Posterior cingulate gyrus (tissue), 11 donors: Measurements from ENCODE around the gene FBRSL1.
"Not testable (repeated sequence)": the region's sequence is repeated elsewhere in the genome, so short reads cannot be mapped to it uniquely, and the experiment has no call there.

ENCODE experiments used
- DNase-seq, 10 donors: peaks; one replicate each; pipeline versions ENCODE4 v3.0.0 to v3.0.0-alpha.2; 2020 to 2021; ENCODE audit warnings: mixed read lengths in 3 of 10
- intact Hi-C: fragments of 100-400 bp; cut with DNase I; formaldehyde crosslinking; loops from one replicate; pipeline ENCODE4 v1.15.1; 2023

Gene FBRSL1

GRCh38 chr12:132532711-132533583, 43.0 kb downstream of the FBRSL1 start:
- intact Hi-C loops, DNase-seq: not testable (repeated sequence)

DNA sequence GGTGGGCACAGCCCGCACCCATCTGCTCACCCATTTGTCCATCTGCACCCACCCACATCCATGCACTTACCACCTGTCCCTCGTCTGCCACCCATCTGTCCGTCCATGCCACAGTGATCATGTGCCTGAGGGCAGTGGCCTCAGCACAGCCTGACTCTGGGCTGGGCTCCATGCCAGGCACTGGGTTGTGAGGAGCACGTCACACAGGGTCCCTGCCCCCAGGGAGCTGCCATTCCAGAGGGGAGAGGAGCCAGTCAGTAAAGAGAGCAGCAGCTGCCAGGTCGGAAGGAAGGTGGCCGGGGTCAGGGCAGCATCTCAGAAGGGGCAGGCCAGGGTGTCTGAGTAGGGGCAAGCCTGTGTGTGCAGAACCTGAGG, 43.6 kb downstream of the FBRSL1 start:
- intact Hi-C loops = no loop called here

GRCh38 chr12:132534076-132534475, 44.1 kb downstream of the FBRSL1 start:
- DNase-seq = no peak
- intact Hi-C loops = no loop called here

More for the DNA sequence above, 43.6 kb downstream of the FBRSL1 start:
- DNase-seq = no peak

DNA sequence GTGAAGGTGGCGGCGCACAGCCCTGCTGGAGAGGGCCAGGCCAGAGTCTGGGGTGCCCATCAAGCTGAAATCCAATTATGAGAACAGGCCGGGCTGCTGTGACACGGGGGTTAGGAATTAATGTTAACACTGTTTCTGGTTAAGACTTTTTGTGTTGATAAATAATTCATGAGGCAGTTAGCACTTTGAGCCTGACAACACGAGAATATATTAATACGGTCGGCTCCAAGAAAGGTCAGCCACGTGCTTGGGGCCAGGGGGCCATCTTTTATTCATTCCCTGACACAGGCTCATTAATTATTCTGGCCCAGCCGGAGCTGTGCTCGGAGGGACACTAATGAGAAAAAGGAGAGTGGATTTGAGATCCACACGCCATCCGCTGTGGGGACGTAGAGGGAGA, 45.1 kb downstream of the FBRSL1 start:
- no peak for DNase-seq
- intact Hi-C loops = no loop called here

DNA sequence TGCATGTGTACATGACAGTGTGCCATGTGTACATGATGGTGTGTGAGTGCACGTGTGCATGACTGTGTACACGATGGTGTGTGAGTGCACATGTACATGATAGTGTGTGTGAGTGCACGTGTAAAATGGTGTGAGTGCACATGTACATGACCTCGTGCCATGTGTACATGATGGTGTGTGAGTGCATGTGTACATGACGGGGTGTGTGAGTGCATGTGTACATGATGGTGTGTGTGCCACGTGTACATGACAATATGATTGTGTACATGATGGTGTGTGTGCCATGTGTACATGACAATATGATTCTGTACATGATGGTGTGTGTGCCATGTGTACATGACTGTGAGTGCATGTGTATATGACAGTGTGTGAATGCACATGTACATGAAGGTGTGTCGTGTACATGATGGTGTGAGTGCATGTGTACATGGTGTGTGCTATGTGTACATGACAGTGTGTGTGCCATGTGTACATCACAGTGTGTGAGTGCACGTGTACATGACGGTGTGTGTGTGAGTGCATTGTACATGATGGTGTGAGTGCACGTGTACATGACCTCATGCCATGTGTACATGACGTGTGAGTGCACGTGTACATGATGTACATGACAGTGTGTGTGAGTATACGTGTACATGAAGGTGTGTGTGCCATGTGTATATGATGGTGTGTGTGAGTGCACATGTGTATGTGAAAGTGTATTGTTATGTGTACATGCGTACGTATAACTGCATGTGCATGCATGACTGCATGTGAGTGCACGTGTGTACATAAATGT, 46.3 kb downstream of the FBRSL1 start:
- intact Hi-C loops = no loop called here
- no peak for DNase-seq

DNA sequence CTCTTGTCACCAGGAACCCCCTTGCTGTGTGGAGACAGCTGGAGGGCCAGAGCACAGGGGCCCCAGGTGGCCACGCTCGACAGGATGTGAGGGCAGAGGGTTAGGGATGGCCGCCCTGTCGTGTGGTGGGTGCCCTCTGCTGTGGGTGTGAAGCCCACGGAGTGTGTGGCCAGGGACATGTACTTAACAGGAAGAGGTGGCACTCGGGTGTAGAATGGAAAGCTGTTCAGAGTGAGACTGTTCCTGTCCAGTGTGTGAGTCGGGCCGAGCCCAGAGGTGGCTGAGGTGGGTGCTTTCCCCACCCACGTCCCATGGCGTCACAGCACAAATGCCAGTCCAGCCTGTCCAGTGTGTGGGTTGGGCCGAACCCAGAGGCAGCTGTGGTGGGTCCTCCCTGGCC, 47.1 kb downstream of the FBRSL1 start:
- intact Hi-C loops = no loop called here
- DNase-seq = no peak

- intact Hi-C loops = no loop called here
- DNase-seq = no peak
Observed at GRCh38 chr12:132537836-132538662, 48.1 kb downstream of the FBRSL1 start.

- intact Hi-C loops = no loop called here
- no peak for DNase-seq
Observed at GRCh38 chr12:132538663-132538990, 48.7 kb downstream of the FBRSL1 start.

- DNase-seq = no peak
- intact Hi-C loops = no loop called here
Observed at GRCh38 chr12:132539016-132539773, 49.2 kb downstream of the FBRSL1 start.

DNA sequence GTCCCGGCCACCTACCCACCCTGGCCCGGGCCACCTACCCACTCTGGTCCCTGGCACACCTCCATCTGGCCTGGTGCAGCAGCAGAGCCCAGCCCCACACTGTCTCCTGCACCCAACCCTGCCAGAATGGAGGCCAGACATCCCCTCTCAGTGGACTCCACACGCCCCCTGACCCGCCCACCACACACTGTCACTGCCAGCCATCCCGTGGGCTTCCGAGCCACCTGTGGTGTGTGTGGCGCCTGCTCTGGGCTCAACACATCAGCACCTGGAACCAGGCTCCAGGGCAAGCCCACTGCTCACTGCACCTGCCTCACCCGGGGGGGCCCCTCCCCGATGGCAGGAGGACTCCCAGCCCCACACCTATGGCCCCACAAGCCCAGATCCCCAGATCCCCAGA, 50.5 kb downstream of the FBRSL1 start:
- DNase-seq = no peak
- intact Hi-C loops = no loop called here

DNA sequence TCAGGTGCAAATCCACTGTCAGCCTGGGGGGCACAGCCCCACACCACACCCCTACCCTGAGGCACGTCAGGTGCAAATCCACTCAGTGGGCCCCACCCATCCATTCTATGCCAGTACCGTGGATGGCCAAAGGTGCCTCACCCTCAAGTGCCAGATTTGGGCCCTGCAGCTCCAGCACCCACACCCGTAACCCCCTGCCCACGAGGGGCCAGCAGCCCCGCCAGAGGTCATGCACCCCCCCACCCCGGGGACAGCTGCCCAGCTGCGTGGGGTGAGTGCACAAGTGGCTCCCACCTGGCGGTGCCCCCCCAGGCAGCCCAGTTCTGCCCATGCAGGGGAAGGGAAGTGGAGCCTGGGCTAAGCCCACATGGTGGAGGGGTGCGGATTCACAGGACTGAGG, 51.2 kb downstream of the FBRSL1 start:
- no peak for DNase-seq
- intact Hi-C loops = no loop called here

GRCh38 chr12:132541996-132542395, 52.0 kb downstream of the FBRSL1 start:
- intact Hi-C loops = no loop called here
- no peak for DNase-seq

- intact Hi-C loops = no loop called here
Observed at GRCh38 chr12:132542661-132543060, 52.7 kb downstream of the FBRSL1 start.

GRCh38 chr12:132543298-132544079, 53.5 kb downstream of the FBRSL1 start:
- intact Hi-C loops = no loop called here
- no peak for DNase-seq

More at GRCh38 chr12:132542661-132543060, 52.7 kb downstream of the FBRSL1 start:
- no peak for DNase-seq

DNA sequence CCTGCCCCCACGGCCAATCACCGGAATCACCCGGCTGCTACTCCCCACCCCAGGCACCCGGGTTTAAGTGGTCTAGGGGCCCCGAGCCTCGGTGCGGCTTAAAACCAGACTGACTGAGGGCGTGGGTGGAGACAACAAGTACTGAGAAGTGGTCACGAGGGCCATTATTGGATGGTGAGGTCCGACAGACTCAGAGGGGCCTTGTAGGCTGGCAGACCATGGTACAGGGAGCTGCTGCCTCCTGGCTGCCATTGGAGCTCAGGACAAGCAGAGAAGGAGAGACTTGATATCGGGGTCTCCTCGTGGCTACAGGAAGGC, 54.1 kb downstream of the FBRSL1 start:
- DNase-seq = no peak
- intact Hi-C loops = no loop called here

GRCh38 chr12:132544498-132544897, 54.5 kb downstream of the FBRSL1 start:
- no peak for DNase-seq
- intact Hi-C loops = no loop called here

DNA sequence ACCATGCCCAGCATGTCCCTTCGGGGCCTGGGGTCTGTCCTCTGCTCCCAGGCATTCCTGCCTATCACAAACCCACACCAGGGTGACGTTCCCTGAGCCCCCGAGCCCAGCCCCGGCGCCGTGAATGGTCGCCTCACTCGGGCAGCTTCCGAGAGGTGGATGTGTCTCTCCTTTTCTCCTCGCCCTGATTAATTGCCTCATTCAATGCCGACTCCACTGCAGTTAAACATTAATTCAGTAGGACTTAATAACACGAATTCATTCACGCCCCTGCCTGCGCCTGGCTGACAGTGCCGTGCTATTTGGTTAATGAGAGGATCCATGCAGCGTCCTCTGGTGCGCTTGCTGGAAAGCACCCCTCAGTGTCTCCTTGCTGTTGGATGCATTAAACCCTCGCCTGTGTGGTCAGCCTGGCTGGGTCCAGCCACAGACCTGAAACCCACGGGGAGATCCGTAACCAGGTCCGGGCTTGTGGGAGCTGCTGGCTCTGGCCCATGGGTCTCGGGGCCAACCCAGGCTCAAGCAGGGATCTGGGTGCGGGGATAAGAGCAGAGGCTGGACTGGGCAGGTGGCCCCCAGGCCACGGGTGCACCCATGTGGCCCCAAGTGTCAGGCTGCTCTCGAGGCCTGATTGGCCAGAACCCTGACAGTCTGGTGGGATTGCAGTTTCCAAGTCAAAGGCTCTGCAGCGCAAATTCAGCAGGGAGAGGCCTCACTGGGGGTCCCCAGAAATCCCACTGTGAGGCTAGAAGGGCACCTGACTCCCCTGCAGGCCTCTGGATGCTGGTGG, 55.4 kb downstream of the FBRSL1 start:
- no peak for DNase-seq
- intact Hi-C loops = no loop called here

DNA sequence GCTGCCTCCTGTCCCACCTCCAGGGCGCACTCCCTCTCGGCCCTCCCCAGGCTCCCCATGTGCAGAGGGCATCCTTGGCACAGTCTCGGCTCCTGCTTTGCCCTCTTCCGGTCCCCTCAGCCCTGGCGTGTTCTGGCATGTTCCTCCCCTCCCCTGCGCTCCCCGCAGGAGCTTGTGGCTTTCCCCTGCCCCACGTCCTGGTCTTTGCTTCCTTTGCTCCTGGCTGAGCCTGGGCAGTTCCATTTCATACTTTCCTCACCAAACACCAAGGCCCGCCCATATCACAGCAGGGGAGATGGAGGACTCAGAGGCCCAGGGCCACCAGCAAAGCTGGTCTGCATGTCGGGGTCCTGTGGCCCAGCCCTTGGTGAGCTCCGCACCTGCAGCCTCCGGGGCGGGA, 56.0 kb downstream of the FBRSL1 start:
- DNase-seq = no peak
- intact Hi-C loops = no loop called here

DNA sequence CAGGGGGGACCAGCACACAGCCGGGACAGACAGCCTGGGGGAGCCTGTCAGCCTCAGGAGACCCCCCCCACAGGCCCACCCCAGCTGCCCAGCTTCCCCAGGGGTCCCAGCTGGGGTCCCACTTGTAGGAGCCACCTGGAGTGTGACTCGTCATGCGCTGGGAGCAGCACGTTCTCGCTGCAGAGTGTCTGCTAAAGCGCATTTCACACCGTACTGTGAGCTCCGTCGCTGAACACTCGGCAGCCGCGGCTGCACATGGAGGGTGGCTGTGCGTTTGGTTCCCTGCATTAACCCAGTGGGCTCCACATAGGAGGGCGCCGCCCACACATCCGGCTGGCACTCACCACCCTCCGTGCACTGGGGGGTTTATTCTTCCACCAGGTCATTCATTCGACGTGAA, 56.7 kb downstream of the FBRSL1 start:
- intact Hi-C loops = no loop called here
- DNase-seq = no peak
